Activated naive CD4-positive, alpha-beta T cell treated with anti-CD3 and anti-CD28 coated beads for 36 hours (primary cell): ENCODE data around the gene PRSS16. TPM values are rescaled to one million over a fixed set of nuclear protein-coding genes. Genes with fewer than 3 reads are reported as not detected.
A peak's percentile ranks its signal among the peaks of the same experiment; 100 is the strongest.

Experiments used
- CTCF ChIA-PET: fragments of 350-600 bp; sonication (Branson Sonifier 250); formaldehyde crosslinking; loops from one replicate; lab custom pipeline; 2021; ENCODE audit warnings: antibody characterized with exemption; lab: Charles Lee
- DNase-seq: peaks from one replicate; pipeline ENCODE4 v3.0.0-alpha.2; 2020
- H3K27ac Mint-ChIP-seq: one replicate; pipeline ENCODE4 v1.8.0; 2021; ENCODE audit warnings: mild to moderate bottlenecking, mixed read lengths
- H3K27me3 Mint-ChIP-seq: one replicate; pipeline ENCODE4 v1.8.0; 2021; ENCODE audit warnings: low read depth, mixed read lengths
- H3K36me3 Mint-ChIP-seq: one replicate; pipeline ENCODE4 v1.8.0; 2021; ENCODE audit warnings: low read depth, mixed read lengths
- H3K4me1 Mint-ChIP-seq: one replicate; pipeline ENCODE4 v1.8.0; 2021; ENCODE audit warnings: low read depth, mixed read lengths
- H3K4me3 Mint-ChIP-seq: one replicate; pipeline ENCODE4 v1.8.0; 2021; ENCODE audit warnings: mild to moderate bottlenecking, moderate library complexity, mixed read lengths
- H3K9me3 Mint-ChIP-seq: one replicate; pipeline ENCODE4 v1.8.0; 2021; ENCODE audit warnings: mixed read lengths
- intact Hi-C: fragments of 100-400 bp; cut with micrococcal nuclease; formaldehyde crosslinking; loops from one replicate; pipeline ENCODE4 v1.15.1; 2023
- total RNA-seq, 2 experiments: library from RNA; stranded (reverse); gene quantifications; one replicate each; pipeline ENCODE4 v1.2.3, GENCODE V29; 2021

PRSS16 gene
- total RNA-seq, 2 experiments from 2014 or later = 1.3 to 1.4 TPM

DNA sequence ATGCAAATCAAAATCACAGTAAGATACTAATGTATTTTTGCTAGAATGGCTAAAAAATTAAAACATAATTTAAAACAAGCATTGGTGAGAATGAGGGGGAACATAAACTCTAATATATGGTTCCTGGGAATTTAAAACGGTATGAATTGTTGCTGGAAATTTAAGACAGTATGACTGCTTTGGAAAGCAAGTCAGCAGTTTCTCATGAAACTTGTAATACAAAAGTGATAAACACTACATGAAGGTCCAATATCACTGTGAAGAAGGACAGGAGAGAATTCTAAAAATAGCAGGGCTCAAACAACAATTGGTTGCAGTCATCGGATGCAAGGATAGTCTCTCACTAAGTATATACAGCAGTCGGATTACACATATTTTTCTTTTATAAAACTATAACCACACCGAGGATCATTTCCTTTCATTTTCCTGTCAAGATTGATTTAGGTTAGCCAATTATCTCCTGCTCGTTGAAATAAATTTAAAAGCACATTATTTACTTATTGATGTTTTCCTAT is 18.5 kb upstream of the PRSS16 start:
- peaks cover 5% of the 10 kb centered on the region for H3K36me3 Mint-ChIP-seq
- H3K9me3 Mint-ChIP-seq = peaks cover 2% of the 10 kb centered on the region
- no peak for DNase-seq
- H3K4me1 Mint-ChIP-seq = no peaks in the 10 kb centered on the region
- intact Hi-C loops = no loop called here
- peaks cover 70% of the 10 kb centered on the region for H3K27me3 Mint-ChIP-seq
- CTCF ChIA-PET = interaction anchor here (0.7 kb wide), 1 partner anchor 1479 kb away, joined by 3 read pairs; no protein-coding TSS in a partner anchor
- no peak overlapping the region for H3K4me3 Mint-ChIP-seq
- no peak overlapping the region for H3K27ac Mint-ChIP-seq

DNA sequence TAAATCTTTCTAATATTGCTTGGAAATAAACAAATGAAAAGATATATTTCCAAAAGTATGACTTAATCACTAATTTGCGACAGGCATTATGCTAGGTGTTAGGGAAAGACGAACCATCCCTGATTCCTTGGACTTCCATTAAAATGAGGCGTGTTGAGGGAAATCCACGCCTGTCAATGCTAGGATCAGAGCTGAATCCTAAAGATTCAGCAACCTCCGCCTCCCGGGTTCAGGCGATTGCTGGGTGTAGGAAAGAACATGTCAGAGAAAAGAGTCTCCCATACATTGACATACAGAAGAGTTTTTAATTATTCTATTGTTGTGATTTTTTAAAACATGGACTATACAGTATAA is 16.8 kb upstream of the PRSS16 start:
- no peak for DNase-seq
- peaks cover 63% of the 10 kb centered on the region for H3K27me3 Mint-ChIP-seq
- H3K4me1 Mint-ChIP-seq = peaks cover 5% of the 10 kb centered on the region
- peaks cover 2% of the 10 kb centered on the region for H3K9me3 Mint-ChIP-seq
- intact Hi-C loops = no loop called here
- no peak overlapping the region for H3K27ac Mint-ChIP-seq
- H3K4me3 Mint-ChIP-seq = no peak overlapping the region
- CTCF ChIA-PET = no interaction called here
- H3K36me3 Mint-ChIP-seq = peaks cover 5% of the 10 kb centered on the region

DNA sequence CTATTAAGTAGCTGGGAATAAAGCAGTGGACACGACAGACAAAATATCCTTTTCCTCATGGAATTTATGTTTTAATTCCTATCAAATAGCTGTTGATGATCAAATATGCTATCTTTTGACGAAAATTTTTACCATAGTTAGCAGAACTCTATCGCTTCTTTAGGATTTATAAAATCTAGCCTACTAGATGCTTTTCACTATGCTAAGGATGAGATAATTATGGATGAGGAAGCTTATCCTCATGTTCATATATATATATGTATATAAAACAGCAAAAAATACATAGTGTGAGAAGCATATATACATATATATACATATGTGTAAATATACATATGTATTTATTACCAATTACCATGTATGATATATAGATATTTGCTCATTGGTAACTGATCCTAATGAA is 12.9 kb upstream of the PRSS16 start:
- H3K4me1 Mint-ChIP-seq = peaks cover 20% of the 10 kb centered on the region
- H3K9me3 Mint-ChIP-seq = peaks cover 3% of the 10 kb centered on the region
- peaks cover 11% of the 10 kb centered on the region for H3K36me3 Mint-ChIP-seq
- no peak overlapping the region for H3K27ac Mint-ChIP-seq
- peaks cover 73% of the 10 kb centered on the region for H3K27me3 Mint-ChIP-seq
- intact Hi-C loops = no loop called here
- CTCF ChIA-PET = no interaction called here
- no peak overlapping the region for H3K4me3 Mint-ChIP-seq
- no peak for DNase-seq

DNA sequence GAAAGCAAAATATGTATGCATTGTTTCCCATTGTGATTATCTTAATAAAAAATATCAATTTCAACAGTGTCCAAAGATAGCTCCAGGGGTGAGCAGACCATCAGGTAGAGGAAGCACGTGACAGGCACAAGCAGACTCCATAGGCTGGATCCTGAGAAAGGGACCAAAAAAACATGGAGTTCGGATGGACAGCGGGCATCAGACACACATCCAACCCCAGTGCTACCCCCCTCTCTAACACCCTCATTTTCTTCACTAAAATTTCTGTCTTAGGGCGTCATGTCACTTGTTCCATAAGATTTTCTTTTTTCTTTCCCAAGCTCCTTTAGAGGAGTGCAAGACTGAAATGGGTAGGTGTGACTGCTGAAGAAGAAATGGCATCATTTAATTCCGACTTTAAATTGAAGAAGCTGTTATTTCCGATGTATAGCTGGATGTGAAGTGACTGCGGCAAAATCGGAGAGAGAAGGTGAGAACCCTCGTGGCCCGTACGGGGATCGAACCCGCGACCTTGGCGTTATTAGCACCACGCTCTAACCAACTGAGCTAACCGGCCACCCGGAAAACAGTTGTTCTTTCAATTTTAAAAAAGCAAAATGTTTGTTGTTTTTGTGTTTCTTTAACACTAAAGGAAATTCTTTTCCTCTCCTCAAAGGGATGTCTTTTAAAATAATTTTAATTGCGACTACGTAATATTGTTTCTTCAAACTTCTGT is 10.3 kb upstream of the PRSS16 start:
- Mint-ChIP-seq H3K4me1 (peaks cover 20% of the 10 kb centered on the region), H3K27me3 (peaks cover 68% of the 10 kb centered on the region)

DNA sequence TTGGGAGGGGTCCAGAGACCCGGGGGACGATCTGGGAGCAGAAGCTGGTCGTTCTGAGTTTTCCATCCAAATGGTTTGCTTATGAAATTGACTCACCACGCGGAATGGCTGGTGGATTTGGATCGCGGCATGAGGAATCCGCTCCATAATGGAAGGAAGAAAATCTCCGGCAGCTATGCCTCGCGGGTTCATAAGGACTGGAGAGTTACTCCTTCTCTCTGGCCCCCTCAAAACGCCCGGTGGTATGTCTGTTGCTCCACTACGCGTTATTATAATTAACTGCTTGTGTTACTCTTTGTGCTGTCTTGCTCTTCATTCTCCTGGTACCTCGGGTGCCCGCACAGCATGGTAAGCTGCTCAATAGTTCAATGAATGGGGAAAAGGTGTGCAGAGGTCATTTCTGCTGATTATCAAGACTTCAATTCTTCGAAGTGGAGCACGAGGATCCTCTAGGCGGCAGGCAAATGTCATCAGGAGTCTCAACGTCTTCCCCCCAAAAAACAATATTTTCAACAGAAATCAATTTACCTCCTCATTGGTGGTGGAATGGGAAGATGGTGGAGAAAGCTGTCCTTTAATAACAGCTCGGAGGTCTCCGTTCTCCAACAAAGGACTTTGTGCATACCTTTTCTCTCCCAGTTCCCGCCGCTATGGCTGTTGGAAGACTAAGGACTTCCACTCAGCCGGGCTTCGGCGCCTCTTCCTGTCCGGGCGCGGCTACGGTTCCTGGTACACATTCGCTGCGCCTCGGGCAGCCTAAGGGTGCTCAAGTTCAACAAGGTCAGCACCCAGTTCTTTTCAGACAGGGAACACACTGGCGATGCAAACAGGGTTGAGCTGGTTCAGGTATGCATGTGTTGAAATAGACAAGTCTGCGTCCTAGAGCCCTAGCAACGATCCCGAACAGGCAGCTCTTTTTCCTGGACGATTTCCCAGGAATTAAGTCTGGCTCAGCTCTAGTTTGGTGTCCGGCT is 9.2 kb upstream of the PRSS16 start:
- H3K36me3 Mint-ChIP-seq = peaks cover 9% of the 10 kb centered on the region
- H3K4me3 Mint-ChIP-seq = peak overlapping the region; percentile 53
- H3K4me1 Mint-ChIP-seq = peaks cover 20% of the 10 kb centered on the region
- H3K27ac Mint-ChIP-seq = no peak overlapping the region
- intact Hi-C loops = loop anchor here (5.0 kb wide), 4 partner anchors 44 to 664 kb away; no protein-coding TSS in a partner anchor
- H3K27me3 Mint-ChIP-seq = peaks cover 75% of the 10 kb centered on the region
- no peak for DNase-seq
- H3K9me3 Mint-ChIP-seq = peaks cover 1% of the 10 kb centered on the region
- CTCF ChIA-PET = interaction anchor here (1.1 kb wide), 1 partner anchor 14 kb away, joined by 4 read pairs; no protein-coding TSS in a partner anchor

More for the DNA sequence above, 10.3 kb upstream of the PRSS16 start:
- intact Hi-C loops = loop anchor here (5.0 kb wide), 4 partner anchors 45 to 665 kb away; no protein-coding TSS in a partner anchor
- Mint-ChIP-seq H3K36me3 (peaks cover 11% of the 10 kb centered on the region), H3K27ac (peak overlapping the region; percentile 5), H3K4me3 (peak overlapping the region; percentile 53), H3K9me3 (peaks cover 1% of the 10 kb centered on the region)
- DNase-seq = peak; percentile 75
- CTCF ChIA-PET = interaction anchor here (1.0 to 1.1 kb wide), 2 partner anchors 15 to 39 kb away, joined by 3 to 4 read pairs; no protein-coding TSS in a partner anchor

DNA sequence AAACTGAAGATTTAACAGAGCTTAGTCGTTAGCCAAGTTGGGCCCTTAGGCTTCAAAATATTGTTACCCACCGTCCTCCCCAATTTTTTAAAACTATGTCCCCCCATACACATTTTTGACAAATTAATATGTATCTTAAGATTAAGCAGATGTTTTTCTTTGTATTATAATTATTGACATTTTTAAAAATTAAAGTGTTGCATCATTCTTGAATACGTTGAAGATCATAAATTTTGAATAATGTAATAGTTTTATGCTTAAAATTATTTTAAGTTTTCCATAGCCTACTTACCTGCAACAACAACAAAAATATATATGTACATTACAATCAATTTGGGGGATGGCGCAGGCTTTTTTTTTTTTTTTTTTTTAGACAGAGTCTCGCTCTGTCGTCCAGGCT is 8.2 kb upstream of the PRSS16 start:
- no peak overlapping the region for H3K4me3 Mint-ChIP-seq
- no peak for DNase-seq
- no peak overlapping the region for H3K27ac Mint-ChIP-seq
- H3K27me3 Mint-ChIP-seq = peaks cover 72% of the 10 kb centered on the region
- H3K36me3 Mint-ChIP-seq = peaks cover 8% of the 10 kb centered on the region
- CTCF ChIA-PET = no interaction called here
- peaks cover 1% of the 10 kb centered on the region for H3K9me3 Mint-ChIP-seq
- intact Hi-C loops = loop anchor here (5.0 kb wide), 4 partner anchors 43 to 663 kb away; no protein-coding TSS in a partner anchor
- H3K4me1 Mint-ChIP-seq = peaks cover 20% of the 10 kb centered on the region

DNA sequence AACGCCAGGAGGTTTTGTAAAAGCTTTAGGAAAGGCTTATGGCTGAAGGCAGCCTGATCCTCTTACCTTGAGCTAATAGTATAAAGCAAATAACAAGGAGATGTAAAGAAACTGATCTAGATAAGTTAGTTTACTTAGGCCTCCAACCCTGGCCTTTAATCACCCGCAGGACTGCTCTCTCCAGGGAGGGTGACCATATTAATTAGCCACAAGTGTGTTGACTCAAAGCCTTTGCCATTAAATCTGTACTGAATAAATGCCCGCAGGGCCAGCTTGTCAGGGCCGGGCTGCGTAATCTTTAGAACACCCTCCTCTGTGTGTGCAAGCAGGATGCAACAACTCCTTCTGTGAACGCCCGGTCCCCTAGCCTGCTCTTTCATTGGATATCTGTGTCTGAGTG is 6.1 kb upstream of the PRSS16 start:
- intact Hi-C loops = no loop called here
- Mint-ChIP-seq H3K27me3 (peaks cover 61% of the 10 kb centered on the region), H3K27ac (no peak overlapping the region), H3K9me3 (peaks cover 1% of the 10 kb centered on the region), H3K36me3 (peaks cover 8% of the 10 kb centered on the region), H3K4me3 (no peak overlapping the region), H3K4me1 (peaks cover 14% of the 10 kb centered on the region)
- CTCF ChIA-PET = interaction anchor here (0.6 kb wide), 1 partner anchor 495 kb away, joined by 3 read pairs; no protein-coding TSS in a partner anchor
- DNase-seq = no peak

DNA sequence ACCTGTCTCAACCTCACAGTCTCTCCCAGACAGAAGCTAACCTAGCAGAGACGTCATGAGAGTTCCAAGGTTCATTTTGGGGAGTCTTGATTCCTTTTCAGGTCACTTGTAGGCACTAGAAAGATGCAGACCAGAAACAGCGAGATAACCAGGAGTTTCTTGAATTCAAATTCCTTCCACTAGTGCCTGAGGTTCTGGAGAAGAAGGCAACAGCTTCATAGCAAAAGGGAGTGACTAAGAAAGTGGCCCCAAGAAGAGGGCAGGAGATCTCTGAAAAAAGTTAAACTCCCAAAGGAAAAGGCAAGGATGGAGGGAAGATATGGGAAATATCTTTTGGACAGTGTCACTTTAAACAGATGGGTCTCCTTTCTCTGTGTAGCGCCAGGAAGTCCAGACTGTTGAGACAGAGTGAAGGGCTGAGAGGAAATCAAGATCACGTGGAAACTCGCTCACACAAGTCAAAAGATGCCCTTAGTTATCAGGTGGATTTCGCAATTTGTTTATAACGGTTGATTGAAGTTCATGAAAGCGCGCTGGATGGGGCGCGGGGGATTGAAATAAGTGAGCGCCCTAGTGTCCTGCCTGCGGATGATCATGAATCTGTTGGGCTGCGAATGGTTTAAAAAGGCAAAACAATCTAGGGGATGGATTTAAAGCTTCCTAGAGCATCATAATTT is 4.8 kb upstream of the PRSS16 start:
- Mint-ChIP-seq H3K36me3 (peaks cover 4% of the 10 kb centered on the region), H3K27me3 (peaks cover 48% of the 10 kb centered on the region), H3K9me3 (no peaks in the 10 kb centered on the region), H3K4me3 (no peak overlapping the region), H3K4me1 (peaks cover 9% of the 10 kb centered on the region), H3K27ac (no peak overlapping the region)
- no peak for DNase-seq
- CTCF ChIA-PET = no interaction called here
- intact Hi-C loops = no loop called here

DNA sequence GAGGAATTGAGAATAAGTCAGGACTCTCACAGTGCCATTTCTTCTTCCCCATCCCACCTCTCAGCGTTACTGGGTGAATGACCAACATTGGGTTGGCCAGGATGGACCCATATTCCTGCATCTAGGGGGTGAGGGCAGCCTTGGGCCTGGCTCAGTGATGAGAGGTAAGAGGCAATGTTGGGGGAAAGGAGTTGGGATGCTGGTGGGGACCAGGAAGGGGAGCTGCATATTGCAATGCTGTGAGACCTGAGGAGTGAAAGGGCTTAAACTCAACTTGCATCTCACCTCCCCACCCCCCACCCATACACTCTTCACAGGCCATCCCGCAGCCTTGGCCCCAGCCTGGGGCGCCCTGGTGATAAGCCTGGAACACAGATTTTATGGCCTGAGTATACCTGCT is 1.3 kb downstream of the PRSS16 start:
- H3K4me3 Mint-ChIP-seq = no peak overlapping the region
- H3K9me3 Mint-ChIP-seq = no peaks in the 10 kb centered on the region
- CTCF ChIA-PET = no interaction called here
- no peaks in the 10 kb centered on the region for H3K36me3 Mint-ChIP-seq
- peaks cover 9% of the 10 kb centered on the region for H3K4me1 Mint-ChIP-seq
- no peak for DNase-seq
- H3K27ac Mint-ChIP-seq = no peak overlapping the region
- H3K27me3 Mint-ChIP-seq = peaks cover 41% of the 10 kb centered on the region
- intact Hi-C loops = no loop called here

DNA sequence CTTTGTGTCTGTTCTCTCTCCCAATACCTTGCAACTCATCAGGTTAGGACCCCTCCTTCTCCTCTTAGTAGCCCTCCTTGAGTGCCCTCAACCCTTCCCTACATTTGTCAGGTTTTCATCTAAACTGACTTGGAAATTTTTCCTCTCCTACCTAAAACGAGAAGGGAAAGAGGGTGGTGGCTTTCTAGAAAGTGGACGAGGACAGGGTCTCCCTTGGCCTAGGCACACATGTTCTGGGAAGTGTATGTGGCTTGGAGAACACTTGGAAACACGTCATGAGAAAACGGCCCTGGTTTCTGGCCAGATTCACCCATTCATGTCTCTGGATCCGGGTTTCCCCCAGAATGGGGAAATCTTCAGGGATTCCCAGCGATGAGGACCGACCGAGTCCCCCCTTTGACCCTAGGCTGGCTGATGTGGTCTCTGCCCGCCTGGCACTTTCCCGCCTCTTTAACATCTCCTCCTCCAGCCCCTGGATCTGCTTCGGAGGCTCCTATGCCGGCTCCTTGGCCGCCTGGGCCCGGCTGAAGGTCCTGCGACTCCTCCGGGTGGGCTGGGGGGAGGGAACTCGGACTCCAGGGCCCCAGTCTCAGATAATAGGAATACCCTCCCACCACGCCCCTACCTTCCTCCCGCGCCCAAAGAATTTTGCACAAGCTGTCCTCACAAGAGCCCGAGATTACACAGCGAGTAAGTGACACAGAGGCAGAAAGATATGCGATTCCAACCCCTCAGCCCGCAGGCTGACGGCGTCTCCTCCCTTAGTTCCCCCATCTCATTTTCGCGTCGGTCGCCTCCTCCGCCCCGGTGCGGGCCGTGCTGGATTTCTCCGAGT is 3.0 kb downstream of the PRSS16 start:
- intact Hi-C loops = loop anchor here (1.0 to 2.0 kb wide), 4 partner anchors 15 to 222 kb away; partner anchors contain the start of gene ZNF184
- H3K27ac Mint-ChIP-seq = no peak overlapping the region

DNA sequence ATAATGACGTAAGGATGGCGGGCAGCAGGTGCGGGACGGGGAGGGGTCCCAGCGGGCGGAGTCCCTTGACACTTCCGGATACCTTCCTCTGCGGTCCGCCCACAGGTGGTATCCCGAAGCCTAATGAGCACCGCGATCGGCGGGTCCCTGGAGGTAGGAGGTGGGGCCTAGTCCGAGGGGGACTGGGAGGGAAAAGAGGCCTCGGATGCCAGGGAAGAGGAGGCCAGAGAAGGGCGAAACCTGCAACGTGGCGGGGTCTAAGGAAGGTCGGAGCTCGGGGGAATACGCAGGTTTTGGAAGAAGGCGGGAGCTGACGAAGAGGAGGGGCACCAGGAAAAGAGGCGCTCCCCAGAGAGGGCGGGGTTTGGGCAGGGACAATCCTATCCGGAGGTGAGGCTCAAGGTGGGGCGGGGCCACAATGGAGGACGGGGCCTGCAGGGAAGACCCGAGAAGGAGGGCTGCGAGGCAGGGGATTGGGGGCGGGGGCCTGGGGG is 3.7 kb downstream of the PRSS16 start:
- peak; percentile 83 for DNase-seq
- Mint-ChIP-seq H3K27me3 (peaks cover 59% of the 10 kb centered on the region), H3K4me3 (peak overlapping the region; percentile 89), H3K4me1 (peaks cover 9% of the 10 kb centered on the region), H3K9me3 (no peaks in the 10 kb centered on the region), H3K27ac (peak overlapping the region; percentile 26), H3K36me3 (no peaks in the 10 kb centered on the region)
- CTCF ChIA-PET = interaction anchor here (0.6 to 0.9 kb wide), 2 partner anchors 42 to 503 kb away, joined by 3 read pairs; no protein-coding TSS in a partner anchor
- intact Hi-C loops = loop anchor here (1.0 to 2.0 kb wide), 4 partner anchors 16 to 222 kb away; partner anchors contain the start of gene ZNF184

More for the DNA sequence above, 3.0 kb downstream of the PRSS16 start:
- Mint-ChIP-seq H3K27me3 (peaks cover 52% of the 10 kb centered on the region), H3K4me1 (peaks cover 9% of the 10 kb centered on the region), H3K9me3 (no peaks in the 10 kb centered on the region), H3K4me3 (peak overlapping the region; percentile 89), H3K36me3 (no peaks in the 10 kb centered on the region)
- DNase-seq = no peak
- CTCF ChIA-PET = no interaction called here
